NCI-H524 (cell line): ENCODE data around the gene FOXD2.
A peak's percentile ranks its signal among the peaks of the same experiment; 100 is the strongest.

Experiments
- DNase-seq, 2 experiments: peaks; one replicate each; lab custom pipeline; 2025; lab: John Stamatoyannopoulos, UW

FOXD2 gene

DNA sequence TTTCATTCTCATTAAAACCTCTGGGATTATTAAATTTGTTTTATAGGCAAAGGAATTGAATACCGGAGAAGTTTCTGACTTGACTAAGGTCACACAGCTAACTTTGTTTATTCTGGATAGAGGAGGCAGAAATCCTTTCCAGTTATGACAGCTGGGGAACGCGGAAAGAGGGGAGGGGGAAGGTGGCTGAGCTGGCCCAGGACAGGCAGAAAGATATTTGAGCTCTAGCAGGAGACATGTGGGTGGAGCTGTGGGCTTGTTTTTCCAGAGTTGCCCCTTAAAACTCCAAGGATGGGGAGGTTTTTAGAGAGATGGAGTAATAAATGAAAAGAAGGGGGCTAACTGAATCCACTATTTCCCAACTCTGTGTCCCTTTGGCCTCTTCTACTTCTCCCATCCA, 27.8 kb downstream of the FOXD2 start:
- DNase-seq, result peak in 1 of 2 experiments; percentile 24

DNA sequence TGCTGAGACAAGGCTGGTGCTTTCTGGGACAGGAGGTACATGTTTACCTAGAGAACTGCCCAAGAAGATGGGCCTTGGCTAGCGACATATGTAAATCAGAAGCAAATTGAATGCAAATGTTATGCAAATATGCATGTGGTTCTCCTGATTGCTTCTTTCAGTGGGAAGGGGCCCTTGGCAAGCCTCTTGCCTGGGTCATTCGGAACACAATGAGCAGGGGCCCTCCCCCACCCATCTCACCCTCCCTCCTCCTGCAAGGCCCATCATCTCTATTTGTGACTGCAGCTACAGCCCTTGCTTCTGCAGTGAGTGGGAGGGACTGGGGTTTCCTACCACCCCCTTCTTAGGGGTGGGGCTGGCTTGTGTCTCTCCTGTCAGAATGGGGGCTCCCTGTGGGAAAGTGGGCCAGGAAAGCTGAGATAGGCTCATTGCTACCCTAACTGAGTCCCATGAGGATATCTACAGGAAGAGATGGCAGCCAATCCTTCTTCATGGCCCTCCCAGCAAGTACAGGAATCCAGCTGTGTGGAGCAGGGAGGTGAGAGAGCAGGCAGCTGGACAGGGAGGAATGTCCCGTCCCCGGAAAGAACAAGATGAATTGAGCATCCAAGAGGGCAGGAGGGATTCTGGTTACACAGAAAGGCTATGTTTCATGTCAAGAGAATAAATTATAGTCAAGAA, 31.0 kb downstream of the FOXD2 start:
- no peak for DNase-seq

DNA sequence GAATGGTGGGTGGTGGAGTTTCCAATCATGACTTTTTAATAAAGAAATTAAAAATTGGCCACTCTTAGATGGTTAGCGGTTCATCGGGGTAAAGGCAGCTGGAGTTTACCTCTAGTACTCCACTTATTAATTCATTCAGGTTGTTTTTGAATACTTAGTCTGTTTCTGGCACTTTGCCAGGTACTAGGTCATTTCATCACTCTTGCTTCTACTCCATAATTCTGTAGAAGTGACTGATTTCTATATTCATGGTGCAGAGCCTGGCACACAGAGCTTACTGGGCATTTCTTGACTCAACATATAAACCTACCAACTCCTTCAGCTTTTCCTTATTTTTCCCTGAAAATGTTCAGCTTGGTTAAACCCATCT, 31.5 kb downstream of the FOXD2 start:
- no peak for DNase-seq

DNA sequence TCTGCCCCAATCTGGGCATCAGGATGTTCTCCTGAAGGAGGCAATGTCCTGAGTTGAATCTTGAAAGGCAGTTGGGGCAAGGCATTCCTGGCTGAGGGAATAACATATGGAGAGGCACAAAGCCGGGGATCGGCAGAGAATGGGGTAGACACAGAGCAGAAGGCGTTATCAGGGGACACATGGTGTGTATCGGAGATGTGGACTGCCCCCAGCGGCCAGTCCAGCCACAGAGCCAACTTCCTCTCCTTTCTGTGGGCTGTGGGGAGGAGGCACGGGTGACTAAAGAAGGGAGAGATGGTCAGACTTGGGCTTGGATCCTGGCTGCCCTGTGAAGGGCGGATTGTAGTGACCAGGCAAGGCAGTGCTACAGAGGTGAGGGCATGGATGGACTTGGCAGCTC, 32.1 kb downstream of the FOXD2 start:
- DNase-seq, result no peak

DNA sequence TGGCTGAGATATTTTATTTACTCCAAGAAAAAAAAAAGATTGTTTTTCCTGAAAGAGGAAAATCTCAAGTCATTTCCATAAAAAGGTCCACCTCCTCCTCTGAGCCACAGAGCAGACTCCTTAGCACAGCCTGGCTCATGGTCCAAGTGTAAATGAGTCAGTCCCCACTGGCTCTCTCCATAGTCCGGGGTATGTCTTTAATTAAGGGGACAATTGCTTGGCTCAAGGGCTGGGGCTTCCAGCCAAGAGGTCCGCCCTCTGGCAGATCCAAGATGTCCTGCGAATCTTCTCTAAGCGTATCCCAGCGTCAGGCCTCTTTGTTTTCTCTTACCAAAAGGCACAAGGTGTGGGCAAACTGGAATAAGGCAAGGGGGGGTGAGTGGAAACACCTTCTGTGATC, 33.3 kb downstream of the FOXD2 start:
- no peak for DNase-seq

DNA sequence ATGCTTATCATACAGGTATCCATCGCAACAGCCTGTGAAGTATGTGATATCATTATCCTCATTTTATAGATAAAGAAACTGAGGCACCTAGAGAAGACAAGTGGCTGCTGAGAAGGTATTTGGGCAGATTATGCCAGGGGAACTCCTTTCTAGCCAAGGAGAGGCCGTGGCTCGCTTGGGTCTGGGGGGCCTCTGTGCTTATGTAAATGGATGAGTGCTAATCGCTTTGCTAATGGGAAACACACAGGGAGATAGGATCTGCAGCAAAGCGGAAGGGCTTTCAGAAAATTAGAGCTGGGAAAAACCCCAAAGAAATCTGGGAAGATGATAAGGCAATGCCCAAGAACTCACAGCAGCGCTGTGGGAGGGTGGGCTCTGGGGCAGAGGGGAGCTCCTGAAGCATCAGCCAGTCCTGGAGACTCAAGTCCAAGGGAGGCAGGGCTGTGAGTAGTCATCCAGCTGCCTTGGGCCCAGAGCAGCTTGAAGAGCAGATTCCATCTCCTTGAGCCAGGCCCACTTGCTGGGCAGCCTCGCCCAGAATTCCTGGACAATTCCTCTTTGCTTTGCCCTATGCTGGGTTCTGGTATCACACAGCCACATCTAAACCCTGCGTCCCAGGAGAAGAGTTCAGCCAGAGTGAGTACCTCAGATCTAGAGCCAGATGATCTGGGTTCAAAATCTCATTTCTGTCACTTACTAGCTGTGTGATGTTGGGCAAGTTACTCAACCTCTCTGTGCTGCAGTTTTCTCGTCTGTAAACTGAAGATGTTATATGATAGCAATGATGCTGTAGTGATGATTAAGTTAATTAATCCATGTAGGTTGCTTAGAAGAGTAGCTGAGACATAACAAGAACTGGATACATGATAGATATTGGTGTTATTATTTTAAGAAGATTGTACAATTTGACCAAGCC, 36.7 kb downstream of the FOXD2 start:
- no peak for DNase-seq

DNA sequence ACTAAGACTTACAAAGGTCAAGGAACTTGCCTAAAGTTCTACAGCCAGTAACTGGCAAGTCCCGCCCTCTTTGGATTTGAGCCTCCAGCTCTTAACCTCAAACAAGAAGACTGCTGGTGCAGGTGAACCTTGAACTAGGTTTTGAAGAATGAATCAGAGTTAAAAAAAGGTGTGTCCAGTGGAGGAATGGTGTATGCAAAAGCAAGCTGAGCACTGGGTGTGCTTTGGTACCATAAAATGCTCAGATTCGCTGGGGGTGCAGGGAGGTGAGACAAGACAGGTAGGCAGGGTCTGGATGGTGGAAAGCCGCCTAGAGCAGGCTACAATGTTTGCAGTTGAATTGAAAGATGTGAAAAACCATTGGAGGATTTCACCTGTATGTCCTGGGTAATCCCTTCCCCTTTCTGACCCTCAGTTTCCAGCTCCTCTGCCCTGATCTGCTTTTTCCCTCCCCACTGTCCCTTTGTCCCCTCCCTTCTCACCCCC, 39.8 kb downstream of the FOXD2 start:
- DNase-seq, result no peak

DNA sequence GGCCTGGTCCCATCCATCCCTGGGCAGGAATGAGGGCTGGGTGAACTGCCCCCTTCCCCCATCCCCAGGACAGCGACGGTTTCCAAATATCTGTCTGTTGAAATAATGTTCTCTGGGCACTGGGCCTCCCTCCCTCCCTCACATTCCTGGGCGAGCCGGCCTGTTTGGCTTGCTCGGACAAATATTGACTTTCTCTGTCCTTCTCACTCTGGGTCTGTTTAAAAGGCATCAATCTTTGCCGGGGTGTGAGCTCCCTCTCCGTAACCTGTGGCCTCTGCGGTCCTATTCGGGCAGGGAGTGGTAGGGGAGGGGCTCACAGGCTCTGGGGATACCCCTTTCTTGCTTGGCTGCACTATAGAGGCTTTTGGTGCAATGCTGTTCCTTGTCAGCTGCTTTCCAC, 40.2 kb downstream of the FOXD2 start:
- DNase-seq, result no peak

DNA sequence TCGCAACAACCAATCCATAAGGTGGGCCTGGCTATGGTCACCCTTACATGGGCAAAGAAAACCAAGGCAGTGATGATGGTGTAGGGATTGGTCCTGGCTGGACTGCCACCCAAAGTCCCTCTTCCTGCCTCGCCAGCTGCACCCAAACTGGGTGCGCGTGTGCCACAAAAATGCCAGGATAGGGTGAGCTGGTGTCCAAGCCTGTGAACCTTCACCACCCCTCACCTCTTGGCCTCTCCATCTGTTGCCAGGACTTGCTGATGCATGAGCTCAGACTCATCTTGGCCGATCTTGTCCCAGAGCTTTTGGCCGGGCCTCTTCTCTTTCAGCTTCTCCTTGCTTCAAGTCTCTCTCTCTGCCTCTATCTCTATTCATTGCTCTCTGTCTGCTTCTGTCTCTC, 41.8 kb downstream of the FOXD2 start:
- no peak for DNase-seq

DNA sequence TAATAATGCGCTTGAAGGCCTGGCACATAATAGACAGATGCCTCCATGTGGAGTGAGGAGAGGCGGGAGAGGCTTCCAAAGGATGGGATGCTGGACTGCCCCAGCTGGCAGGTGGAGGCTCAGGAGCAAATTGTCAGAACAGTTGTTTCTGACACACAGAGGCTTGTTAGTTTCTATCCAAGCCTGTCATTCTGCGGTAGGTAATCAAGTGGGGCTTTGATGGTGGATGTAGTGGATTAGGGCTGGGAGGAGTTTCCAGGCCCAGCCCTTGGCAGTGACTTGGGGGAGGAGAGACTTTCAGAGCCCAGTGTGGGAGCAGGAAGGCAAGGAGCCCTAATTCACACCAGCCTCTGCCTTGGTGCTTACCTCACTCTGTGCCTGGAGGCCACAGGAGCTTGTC, 44.1 kb downstream of the FOXD2 start:
- peak in 1 of 2 experiments; percentile 8 for DNase-seq

DNA sequence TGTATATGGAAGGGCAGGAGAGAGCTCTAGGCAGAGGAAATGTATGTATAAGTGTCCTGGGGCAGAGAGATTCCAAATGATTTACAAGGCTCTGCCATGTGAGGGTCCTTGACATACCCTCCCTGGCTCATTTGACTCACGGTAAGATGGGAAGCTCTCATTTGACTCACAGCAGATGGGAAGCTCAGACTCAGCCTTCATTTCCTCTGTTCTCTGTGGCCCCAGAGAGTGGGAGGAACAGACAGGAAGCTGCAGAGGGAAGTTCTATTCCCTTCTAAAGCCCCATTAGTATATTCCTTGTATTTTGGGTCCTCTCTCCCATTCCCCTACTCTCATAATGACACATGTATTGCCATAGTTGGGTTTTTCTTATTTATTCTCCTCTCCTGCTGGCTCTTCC, 44.9 kb downstream of the FOXD2 start:
- no peak for DNase-seq

DNA sequence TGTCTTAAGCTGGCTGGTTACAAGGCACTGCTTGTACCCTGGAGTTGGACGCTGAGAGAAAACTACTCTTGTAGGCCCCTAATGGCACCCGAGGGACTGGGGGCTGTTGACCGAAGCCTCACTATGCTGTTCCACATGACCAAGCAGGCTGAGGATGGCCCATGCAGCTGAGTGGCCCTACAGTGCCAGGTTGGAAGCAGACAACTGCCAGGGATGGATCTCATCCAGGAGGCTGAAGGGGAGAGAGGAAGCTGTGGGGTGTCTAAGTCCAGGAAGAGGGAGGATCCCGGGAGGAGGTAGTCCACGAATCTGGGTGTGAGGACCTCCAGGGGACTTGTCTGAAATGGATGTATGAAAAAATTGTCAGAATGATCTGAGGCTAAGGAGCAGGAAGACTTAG, 45.8 kb downstream of the FOXD2 start:
- DNase-seq, result no peak

DNA sequence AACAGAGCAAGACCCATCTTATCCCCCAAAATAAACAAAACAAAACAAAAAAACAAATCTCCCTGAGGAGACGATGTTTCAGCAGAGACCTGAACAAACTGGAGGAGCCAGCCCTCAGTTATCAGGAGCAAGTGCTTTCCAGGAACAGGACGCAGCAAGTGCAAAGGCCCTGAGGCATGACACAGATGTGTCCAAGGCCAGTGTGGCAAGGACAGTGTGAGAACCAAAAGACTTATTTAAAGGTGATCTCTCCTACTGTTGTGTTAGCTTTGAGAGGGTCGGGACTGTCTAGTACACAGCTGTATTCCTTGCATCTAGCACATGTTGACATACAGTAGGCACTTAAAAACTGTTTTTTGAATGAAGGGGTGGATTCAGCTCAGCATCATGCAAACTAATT, 48.0 kb downstream of the FOXD2 start:
- DNase-seq, result no peak

DNA sequence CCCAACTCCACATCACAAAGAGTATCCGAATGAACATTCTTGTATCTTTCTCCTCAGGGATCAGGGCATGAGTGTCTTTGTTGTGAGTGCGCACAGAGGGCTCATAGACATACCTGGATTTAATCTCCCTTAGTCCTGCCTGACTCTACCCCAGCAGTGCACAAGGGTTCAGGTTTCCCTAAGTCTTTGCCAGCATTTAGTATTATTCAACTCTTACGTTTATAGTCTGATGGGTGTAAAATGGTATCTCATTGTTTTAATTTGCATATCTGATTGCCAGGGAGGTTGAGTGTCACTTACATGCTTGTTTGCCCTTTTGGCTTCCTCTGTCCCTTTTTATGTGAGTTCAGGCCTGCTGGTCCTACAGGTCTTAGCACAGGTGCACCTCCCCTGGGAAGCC, 49.5 kb downstream of the FOXD2 start:
- DNase-seq, result no peak

DNA sequence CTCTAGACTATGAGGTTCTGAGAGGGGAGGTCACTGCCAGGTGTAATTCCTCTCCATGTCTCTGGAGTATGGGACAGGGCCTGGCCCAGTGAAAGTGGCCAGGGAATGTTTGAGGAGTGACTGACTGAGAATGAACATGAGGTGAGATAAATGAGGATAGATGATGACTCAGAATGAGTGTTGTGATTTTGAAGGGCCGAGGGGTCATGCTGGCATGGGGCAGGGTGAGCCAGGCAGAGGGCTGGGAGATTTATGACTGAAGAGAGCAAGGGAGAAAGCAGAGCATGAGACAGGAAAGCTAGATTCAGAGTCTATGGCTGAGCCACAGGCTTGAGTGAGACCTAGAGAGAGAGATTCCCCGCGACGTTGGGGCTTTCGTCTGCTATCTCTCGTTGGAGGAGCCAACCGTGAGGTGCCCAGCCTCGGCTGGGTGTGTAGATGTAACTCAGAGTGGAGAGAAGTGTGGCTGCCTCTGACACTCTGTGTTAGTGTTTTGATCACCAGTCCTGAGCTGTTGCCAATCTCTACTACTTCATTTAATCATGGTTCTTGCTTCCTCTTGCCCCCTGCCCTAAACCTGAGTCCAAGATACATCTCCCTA, 50.1 kb downstream of the FOXD2 start:
- DNase-seq, result no peak
